CD4-positive, alpha-beta T cell (primary cell): ENCODE results near the gene GARIN1A. TPM values are rescaled to one million over a fixed set of nuclear protein-coding genes. Genes with fewer than 3 reads are reported as not detected.

Source experiments
- ATAC-seq: fragments of 200-7000 bp; cut with Tn5 transposase; one replicate; pipeline ENCODE4 v1.10.0; 2022; ENCODE audit warnings: mild to moderate bottlenecking; ENCODE audit not compliant: poor library complexity
- CTCF ChIA-PET: fragments of 350-600 bp; sonication (Branson Sonifier 250); formaldehyde crosslinking; loops from one replicate; lab custom pipeline; 2021; ENCODE audit warnings: antibody characterized with exemption, inconsistent platforms; lab: Charles Lee
- POLR2A ChIA-PET: fragments of 350-600 bp; sonication (Branson Sonifier 250); formaldehyde crosslinking; loops from one replicate; lab custom pipeline; 2021; ENCODE audit warnings: antibody characterized with exemption, inconsistent platforms; lab: Charles Lee
- DNase-seq, 14 experiments: peaks; one replicate each; pipeline ENCODE4 v3.0.0-alpha.2; 2013 to 2020; ENCODE audit warnings: mixed read lengths in 2 of 14
- H3K27ac ChIP-seq, 2 donors: one replicate each; pipeline versions ENCODE4 v1.5.1 to v1.7.0; 2013; ENCODE audit warnings: low read length in 2 of 2, low read depth in 1 of 2, mild to moderate bottlenecking in 1 of 2
- H3K27me3 ChIP-seq, 2 experiments: 1 replicate in 1 of 2; 2 replicates in 1 of 2; pipeline versions ENCODE4 v1.6.1 to v1.7.0; 2013; ENCODE audit warnings: low read length in 2 of 2, control low read depth in 1 of 2, mild to moderate bottlenecking in 1 of 2, moderate library complexity in 1 of 2; ENCODE audit not compliant: insufficient read depth in 2 of 2, control insufficient read depth in 1 of 2
- H3K36me3 ChIP-seq: one replicate; pipeline ENCODE4 v1.6.1; 2013; ENCODE audit warnings: low read length, control low read depth; ENCODE audit not compliant: insufficient read depth
- H3K4me1 ChIP-seq: one replicate; pipeline ENCODE4 v1.6.1; 2013; ENCODE audit warnings: low read length, control low read depth; ENCODE audit not compliant: insufficient read depth
- H3K4me3 ChIP-seq: one replicate; pipeline ENCODE4 v1.5.1; 2013; ENCODE audit warnings: mild to moderate bottlenecking, low read length, moderate library complexity
- H3K9me3 ChIP-seq, 2 experiments: 1 replicate in 1 of 2; 2 replicates in 1 of 2; pipeline versions ENCODE4 v1.6.1 to v1.7.0; 2013; ENCODE audit warnings: low read length in 2 of 2, mild to moderate bottlenecking in 2 of 2, control low read depth in 1 of 2, moderate library complexity in 1 of 2; ENCODE audit not compliant: control insufficient read depth in 1 of 2, insufficient read depth in 1 of 2
- H3K27ac Mint-ChIP-seq: one replicate; pipeline ENCODE4 v1.8.0; 2020; ENCODE audit warnings: mixed read lengths
- H3K27me3 Mint-ChIP-seq: one replicate; pipeline ENCODE4 v1.8.0; 2021; ENCODE audit warnings: mixed read lengths
- H3K36me3 Mint-ChIP-seq: one replicate; pipeline ENCODE4 v1.8.0; 2021; ENCODE audit warnings: low read depth, mixed read lengths
- H3K4me1 Mint-ChIP-seq: one replicate; pipeline ENCODE4 v1.8.0; 2021; ENCODE audit warnings: low read depth, mixed read lengths
- H3K4me3 Mint-ChIP-seq: one replicate; pipeline ENCODE4 v1.8.0; 2020; ENCODE audit warnings: mild to moderate bottlenecking, mixed read lengths
- H3K9me3 Mint-ChIP-seq: one replicate; pipeline ENCODE4 v1.8.0; 2020; ENCODE audit warnings: mixed read lengths
- intact Hi-C, 2 experiments: fragments of 100-400 bp; cut with DNase I in 1 of 2; cut with micrococcal nuclease in 1 of 2; formaldehyde crosslinking; loops; one replicate each; pipeline versions ENCODE4 v1.15.1 to v1.9.0; 2023 to 2025; cut with DNase I, micrococcal nuclease
- total RNA-seq, 174 experiments: library from RNA in 2 of 174; stranded (reverse) in 2 of 174; gene quantifications; one replicate each; pipeline ENCODE4 v1.2.3 and lab custom pipeline; 2021 to 2026
- TF ChIP-seq, protein P1 (sequence below): fragments of 200-600 bp; IDR thresholded peaks from one replicate; pipeline ENCODE4 v1.8.0; 2022; ENCODE audit warnings: antibody characterized with exemption, mild to moderate bottlenecking

GARIN1A gene
- total RNA-seq, 2 experiments from 2014 or later, result 0.71 to 0.73 TPM

DNA sequence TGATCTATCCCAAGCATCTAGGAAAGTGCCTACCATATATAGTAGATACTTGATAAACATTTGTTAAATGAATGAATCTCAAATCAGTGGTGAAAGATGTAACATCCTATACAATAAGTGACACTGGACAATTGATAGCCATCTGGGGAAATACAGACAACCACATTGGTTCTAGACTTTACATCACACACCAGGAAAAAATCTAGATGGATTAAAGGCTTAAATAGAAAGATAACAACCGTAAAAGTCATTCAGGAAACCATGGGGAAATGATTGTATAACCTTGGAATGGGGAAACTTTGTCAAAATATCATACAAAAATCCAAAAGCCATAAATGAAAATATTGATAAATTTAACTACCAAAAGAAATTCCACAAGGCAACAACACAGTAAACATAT, 7.0 kb upstream of the GARIN1A start:
- no peaks in the 10 kb centered on the region for H3K36me3 ChIP-seq
- Mint-ChIP-seq H3K36me3 (peaks cover 20% of the 10 kb centered on the region), H3K4me3 (no peak overlapping the region), H3K27me3 (no peaks in the 10 kb centered on the region), H3K27ac (no peak overlapping the region), H3K9me3 (no peaks in the 10 kb centered on the region), H3K4me1 (no peaks in the 10 kb centered on the region)
- no peak for ATAC-seq
- H3K9me3 ChIP-seq, result peaks cover 6 to 8% of the 10 kb centered on the region in 2 experiments
- POLR2A ChIA-PET, result no interaction called here
- DNase-seq, result no peak
- H3K27me3 ChIP-seq, result no peaks in the 10 kb centered on the region
- TF ChIP-seq, protein P1, sequence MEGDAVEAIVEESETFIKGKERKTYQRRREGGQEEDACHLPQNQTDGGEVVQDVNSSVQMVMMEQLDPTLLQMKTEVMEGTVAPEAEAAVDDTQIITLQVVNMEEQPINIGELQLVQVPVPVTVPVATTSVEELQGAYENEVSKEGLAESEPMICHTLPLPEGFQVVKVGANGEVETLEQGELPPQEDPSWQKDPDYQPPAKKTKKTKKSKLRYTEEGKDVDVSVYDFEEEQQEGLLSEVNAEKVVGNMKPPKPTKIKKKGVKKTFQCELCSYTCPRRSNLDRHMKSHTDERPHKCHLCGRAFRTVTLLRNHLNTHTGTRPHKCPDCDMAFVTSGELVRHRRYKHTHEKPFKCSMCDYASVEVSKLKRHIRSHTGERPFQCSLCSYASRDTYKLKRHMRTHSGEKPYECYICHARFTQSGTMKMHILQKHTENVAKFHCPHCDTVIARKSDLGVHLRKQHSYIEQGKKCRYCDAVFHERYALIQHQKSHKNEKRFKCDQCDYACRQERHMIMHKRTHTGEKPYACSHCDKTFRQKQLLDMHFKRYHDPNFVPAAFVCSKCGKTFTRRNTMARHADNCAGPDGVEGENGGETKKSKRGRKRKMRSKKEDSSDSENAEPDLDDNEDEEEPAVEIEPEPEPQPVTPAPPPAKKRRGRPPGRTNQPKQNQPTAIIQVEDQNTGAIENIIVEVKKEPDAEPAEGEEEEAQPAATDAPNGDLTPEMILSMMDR, result no peak
- no peak overlapping the region for H3K4me3 ChIP-seq
- CTCF ChIA-PET, result no interaction called here
- H3K27ac ChIP-seq, result no peak overlapping the region
- no peaks in the 10 kb centered on the region for H3K4me1 ChIP-seq
- intact Hi-C loops, result no loop called here

DNA sequence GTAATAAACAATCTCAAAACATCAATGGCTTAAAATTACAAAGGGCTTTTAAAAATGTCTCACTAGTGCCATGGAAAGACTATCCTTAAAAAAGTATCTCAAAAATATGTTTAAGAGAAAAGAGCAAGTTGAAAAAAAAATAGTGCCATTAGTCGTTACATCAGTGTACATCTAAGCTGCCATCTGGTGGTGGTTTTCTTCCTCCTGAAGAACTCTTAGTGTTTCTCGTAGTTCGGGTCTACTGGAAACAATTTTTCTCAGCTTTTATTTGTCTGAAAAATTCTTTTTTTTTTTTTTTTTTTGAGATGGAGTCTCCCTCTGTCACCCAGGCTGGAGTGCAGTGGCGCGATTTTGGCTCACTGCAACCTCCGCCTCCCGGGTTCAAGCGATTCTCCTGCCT, 5.9 kb upstream of the GARIN1A start:
- intact Hi-C loops, result no loop called here
- CTCF ChIA-PET, result no interaction called here
- DNase-seq, result peak in 1 of 14 experiments; percentile 11

GRCh38 chr7:128672927-128673517, 930 bp downstream of the GARIN1A start:
- POLR2A ChIA-PET, result no interaction called here
- ATAC-seq, result peak; percentile 37
- CTCF ChIA-PET, result interaction anchor here (0.5 kb wide), 1 partner anchor 156 kb away, joined by 3 read pairs; no protein-coding TSS in a partner anchor

More for the DNA sequence above, 5.9 kb upstream of the GARIN1A start:
- no peak overlapping the region for H3K27ac ChIP-seq
- no peak for ATAC-seq
- H3K36me3 Mint-ChIP-seq, result peaks cover 16% of the 10 kb centered on the region
- POLR2A ChIA-PET, result no interaction called here
- H3K27ac Mint-ChIP-seq, result no peak overlapping the region
- H3K4me1 Mint-ChIP-seq, result no peaks in the 10 kb centered on the region
- H3K27me3 Mint-ChIP-seq, result no peaks in the 10 kb centered on the region
- peaks cover 6 to 7% of the 10 kb centered on the region in 2 experiments for H3K9me3 ChIP-seq
- H3K9me3 Mint-ChIP-seq, result no peaks in the 10 kb centered on the region
- TF ChIP-seq, protein P1, result peak; percentile 3
- no peaks in the 10 kb centered on the region for H3K4me1 ChIP-seq
- H3K4me3 ChIP-seq, result no peak overlapping the region
- H3K36me3 ChIP-seq, result no peaks in the 10 kb centered on the region
- H3K4me3 Mint-ChIP-seq, result no peak overlapping the region
- H3K27me3 ChIP-seq, result no peaks in the 10 kb centered on the region

More at GRCh38 chr7:128672927-128673517, 930 bp downstream of the GARIN1A start:
- H3K4me1 ChIP-seq, result peaks cover 6% of the 10 kb centered on the region
- no peaks in the 10 kb centered on the region for H3K9me3 Mint-ChIP-seq
- no peaks in the 10 kb centered on the region for H3K36me3 ChIP-seq
- no peaks in the 10 kb centered on the region for H3K9me3 ChIP-seq
- peak in 3 of 14 experiments; percentile 12 to 31 (median 27) for DNase-seq
- H3K27ac Mint-ChIP-seq, result no peak overlapping the region
- H3K4me3 Mint-ChIP-seq, result no peak overlapping the region
- peaks cover 7% of the 10 kb centered on the region for H3K4me1 Mint-ChIP-seq
- no peak overlapping the region for H3K27ac ChIP-seq
- TF ChIP-seq, protein P1, result no peak
- H3K4me3 ChIP-seq, result no peak overlapping the region
- H3K36me3 Mint-ChIP-seq, result no peaks in the 10 kb centered on the region
- peaks cover 20% of the 10 kb centered on the region for H3K27me3 Mint-ChIP-seq
- H3K27me3 ChIP-seq, result peaks cover 0 to 10% of the 10 kb centered on the region in 2 experiments
- intact Hi-C loops, result no loop called here
